Measurements from ENCODE around the gene HOXD1. TPM values are rescaled to one million over a fixed set of nuclear protein-coding genes. Genes with fewer than 3 reads are reported as not detected.

The HOXD1 gene
- total RNA-seq, 4 donors from 2014 or later, result 0.85 to 0.89 TPM; not detected in 2

GRCh38 chr2:176147800-176148496, 40.5 kb upstream of the HOXD1 start:
- Histone ChIP-seq H3K36me3 (peaks cover 2% of the 10 kb centered on the region), H3K9me3 (no peaks in the 10 kb centered on the region), H3K4me1 (peaks cover 8% of the 10 kb centered on the region), H3K27ac (no peak overlapping the region), H3K27me3 (peaks cover 88% of the 10 kb centered on the region), H3K4me3 (no peak overlapping the region)
- DNase-seq (ENCODE audit: low spot score in 2 of 2), result peak; percentile 55 to 76
- TF ChIP-seq EP300 (IDR thresholded peaks at IDR 0.05) (no peak), POLR2A (IDR thresholded peaks at IDR 0.05) (no peak), POLR2AphosphoS5 (IDR thresholded peaks at IDR 0.05) (no peak), CTCF (IDR thresholded peaks at IDR 0.05) (no peak)
- 55% methylated on average over 30 of the region's 31 CpGs for WGBS

GRCh38 chr2:176148751-176149421, 39.6 kb upstream of the HOXD1 start:
- Histone ChIP-seq H3K36me3 (peaks cover 6% of the 10 kb centered on the region), H3K27ac (no peak overlapping the region), H3K9me3 (no peaks in the 10 kb centered on the region), H3K27me3 (peaks cover 87% of the 10 kb centered on the region), H3K4me1 (peaks cover 8% of the 10 kb centered on the region), H3K4me3 (no peak overlapping the region)
- 67% methylated on average over 11 of the region's 11 CpGs for whole genome bisulfite sequencing
- TF ChIP-seq POLR2AphosphoS5 (IDR thresholded peaks at IDR 0.05), result no peak
- TF ChIP-seq EP300 (IDR thresholded peaks at IDR 0.05), result no peak
- no peak for TF ChIP-seq CTCF (IDR thresholded peaks at IDR 0.05)
- TF ChIP-seq POLR2A (IDR thresholded peaks at IDR 0.05), result no peak
- DNase-seq (ENCODE audit: low spot score in 2 of 2), result no peak

GRCh38 chr2:176149481-176149938, 39.0 kb upstream of the HOXD1 start:
- peaks cover 8% of the 10 kb centered on the region for H3K4me1 ChIP-seq
- H3K4me3 ChIP-seq, result no peak overlapping the region
- TF ChIP-seq POLR2A (IDR thresholded peaks at IDR 0.05), result no peak
- TF ChIP-seq CTCF (IDR thresholded peaks at IDR 0.05), result no peak
- no peak for TF ChIP-seq EP300 (IDR thresholded peaks at IDR 0.05)
- TF ChIP-seq POLR2AphosphoS5 (IDR thresholded peaks at IDR 0.05), result no peak
- no peak overlapping the region for H3K27ac ChIP-seq
- DNase-seq (ENCODE audit: low spot score in 2 of 2), result peak in 1 of 2 donors; percentile 61
- H3K36me3 ChIP-seq, result peaks cover 6% of the 10 kb centered on the region
- H3K27me3 ChIP-seq, result peaks cover 90% of the 10 kb centered on the region
- WGBS, result 84% methylated on average over 22 of the region's 22 CpGs
- no peaks in the 10 kb centered on the region for H3K9me3 ChIP-seq

- peaks cover 6% of the 10 kb centered on the region for H3K36me3 ChIP-seq
- H3K4me3 ChIP-seq, result no peak overlapping the region
- no peak for DNase-seq (ENCODE audit: low spot score in 2 of 2)
- WGBS, result 81% methylated on average over 24 of the region's 24 CpGs
- peaks cover 90% of the 10 kb centered on the region for H3K27me3 ChIP-seq
- H3K9me3 ChIP-seq, result no peaks in the 10 kb centered on the region
- no peak for TF ChIP-seq CTCF (IDR thresholded peaks at IDR 0.05)
- H3K4me1 ChIP-seq, result peaks cover 8% of the 10 kb centered on the region
- no peak overlapping the region for H3K27ac ChIP-seq
Measured at GRCh38 chr2:176149939-176150583, 38.4 kb upstream of the HOXD1 start.

All from suprapubic skin (tissue), 4 donors.